ENCODE results near the gene ABAT.
"Not testable (repeated sequence)": the region's sequence is repeated elsewhere in the genome, so short reads cannot be mapped to it uniquely, and the experiment has no call there.

The ABAT gene

GRCh38 chr16:8751481-8752311 lies 77.3 kb downstream of the ABAT start:
- DNase-seq: no peak

DNA sequence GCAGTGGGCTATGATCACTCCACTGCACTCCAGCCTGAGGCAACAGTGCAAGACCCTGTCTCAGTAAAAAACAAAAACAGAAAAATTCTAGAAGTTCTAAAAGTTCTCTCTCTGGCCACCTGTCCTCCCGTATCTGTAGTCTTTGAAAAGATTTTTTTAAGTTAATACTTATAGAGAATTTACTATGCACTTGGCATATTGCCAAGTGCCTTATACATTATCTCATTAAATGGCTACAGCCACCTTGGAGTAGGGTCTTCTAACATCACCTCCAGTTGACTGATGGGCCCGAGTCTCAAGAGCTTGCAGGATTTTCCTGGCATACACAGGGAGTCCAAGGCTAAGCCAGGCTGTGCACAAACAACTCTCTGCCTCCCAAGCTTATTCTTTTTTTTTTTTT lies 78.3 kb downstream of the ABAT start:
- no peak for DNase-seq

DNA sequence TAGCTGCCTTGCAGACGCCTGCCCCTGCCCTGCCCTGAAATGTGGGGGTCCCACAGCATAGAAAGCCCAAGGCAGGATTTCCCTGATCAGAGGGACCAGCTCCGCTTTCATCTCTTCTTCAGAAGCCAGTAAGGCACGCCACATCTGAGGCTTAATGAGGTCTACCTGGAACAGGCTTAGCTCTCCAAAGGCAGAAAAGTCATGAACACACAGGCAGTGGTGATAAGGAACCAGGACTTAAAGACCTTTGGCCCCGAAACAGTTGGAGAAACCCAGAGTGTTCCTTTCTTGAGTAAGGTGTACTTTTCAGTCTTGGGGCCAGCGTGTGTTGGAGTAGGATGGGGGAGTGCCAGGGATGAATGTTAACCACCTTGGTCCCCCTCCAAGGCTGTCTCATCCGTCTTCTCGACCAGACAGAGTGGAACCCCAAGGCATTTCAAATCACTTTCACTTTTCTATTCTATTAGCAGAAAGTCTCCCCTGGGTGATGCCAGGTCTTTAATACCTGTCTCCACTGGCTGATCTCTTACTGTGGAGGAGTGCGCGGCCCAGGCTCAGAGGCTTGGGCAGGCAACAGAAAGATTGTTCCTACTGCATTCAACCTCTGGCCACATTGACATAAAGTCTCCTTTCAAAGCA lies 79.1 kb downstream of the ABAT start:
- no peak for DNase-seq

GRCh38 chr16:8756755-8757154 lies 82.3 kb downstream of the ABAT start:
- DNase-seq: no peak

GRCh38 chr16:8758022-8758421 lies 83.6 kb downstream of the ABAT start:
- DNase-seq: no peak

GRCh38 chr16:8760021-8760420 lies 85.6 kb downstream of the ABAT start:
- DNase-seq: no peak

GRCh38 chr16:8761078-8761477 lies 86.7 kb downstream of the ABAT start:
- DNase-seq: no peak

GRCh38 chr16:8762254-8762653 lies 87.8 kb downstream of the ABAT start:
- no peak for DNase-seq

- DNase-seq: no peak
Measured at GRCh38 chr16:8763083-8763482, 88.7 kb downstream of the ABAT start.

- no peak for DNase-seq
Measured at GRCh38 chr16:8763899-8764298, 89.5 kb downstream of the ABAT start.

DNA sequence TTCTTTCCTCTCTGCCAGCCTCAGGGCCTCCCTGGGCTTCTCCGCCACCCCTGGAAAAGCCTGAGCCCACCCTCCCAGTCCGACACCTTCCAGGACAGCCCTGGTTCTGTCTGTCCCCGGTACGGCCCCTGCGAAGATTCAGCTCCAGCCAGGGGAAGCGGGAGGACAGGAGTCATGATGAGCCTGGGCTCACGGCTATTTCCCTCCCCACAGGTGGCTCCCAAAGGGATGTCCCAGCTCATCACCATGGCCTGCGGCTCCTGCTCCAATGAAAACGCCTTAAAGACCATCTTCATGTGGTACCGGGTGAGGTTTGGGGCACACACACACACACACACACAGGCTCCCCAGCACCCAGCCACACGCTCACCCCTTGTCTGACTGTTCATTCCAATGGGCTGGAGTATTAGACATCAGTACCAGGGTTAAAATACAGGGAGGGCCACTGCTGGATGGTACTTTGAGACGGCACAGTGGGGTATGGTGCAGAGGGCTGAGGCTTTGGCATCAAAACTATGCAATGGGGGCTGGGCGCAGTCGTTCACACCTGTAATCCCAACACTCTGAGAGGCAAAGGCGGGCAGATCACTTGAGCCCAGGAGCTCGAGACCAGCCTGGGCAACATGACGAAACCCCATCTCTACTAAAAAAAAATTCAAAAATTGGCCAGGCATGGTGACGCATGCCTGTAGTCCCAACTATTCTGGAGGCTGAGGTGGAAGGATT lies 90.3 kb downstream of the ABAT start:
- DNase-seq: no peak

DNA sequence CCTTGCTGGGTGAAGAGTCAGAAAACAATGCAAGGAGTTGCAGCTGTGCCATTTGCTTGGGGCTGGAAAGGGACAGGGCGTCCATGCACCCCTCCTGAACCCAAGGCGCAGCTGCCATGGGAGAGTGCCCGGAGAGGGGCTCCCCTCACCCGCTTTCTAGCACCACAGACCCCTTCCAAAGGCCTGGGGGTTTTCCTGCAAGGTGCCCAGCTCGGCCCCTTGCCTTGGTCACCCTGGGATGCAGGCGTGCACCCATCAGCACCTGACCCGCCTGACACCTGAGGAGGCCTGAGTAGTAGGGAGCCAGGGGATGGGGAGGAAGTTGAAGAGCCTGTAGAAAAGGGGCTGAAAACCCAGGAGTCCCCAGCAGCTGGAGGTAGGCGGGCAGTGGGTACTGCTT lies 92.8 kb downstream of the ABAT start:
- no peak for DNase-seq

- no peak for DNase-seq
Measured at GRCh38 chr16:8768283-8768682, 93.9 kb downstream of the ABAT start.

DNA sequence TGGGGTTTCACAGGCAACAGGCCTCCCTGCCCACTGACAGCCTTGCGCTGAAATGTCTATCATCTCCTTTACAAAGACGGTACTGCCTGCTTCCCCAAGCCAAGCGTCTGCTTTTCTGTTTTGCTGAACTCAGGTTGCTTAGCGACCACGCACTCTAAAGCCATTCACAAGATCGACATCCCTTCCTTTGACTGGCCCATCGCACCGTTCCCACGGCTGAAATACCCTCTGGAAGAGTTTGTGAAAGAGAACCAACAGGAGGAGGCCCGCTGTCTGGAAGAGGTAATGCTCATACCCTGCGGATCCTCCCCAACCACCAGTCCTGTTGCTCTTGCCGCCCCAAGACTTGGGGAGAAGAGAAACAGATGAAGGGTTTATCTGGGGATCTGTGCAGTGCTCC lies 94.3 kb downstream of the ABAT start:
- DNase-seq: no peak

DNA sequence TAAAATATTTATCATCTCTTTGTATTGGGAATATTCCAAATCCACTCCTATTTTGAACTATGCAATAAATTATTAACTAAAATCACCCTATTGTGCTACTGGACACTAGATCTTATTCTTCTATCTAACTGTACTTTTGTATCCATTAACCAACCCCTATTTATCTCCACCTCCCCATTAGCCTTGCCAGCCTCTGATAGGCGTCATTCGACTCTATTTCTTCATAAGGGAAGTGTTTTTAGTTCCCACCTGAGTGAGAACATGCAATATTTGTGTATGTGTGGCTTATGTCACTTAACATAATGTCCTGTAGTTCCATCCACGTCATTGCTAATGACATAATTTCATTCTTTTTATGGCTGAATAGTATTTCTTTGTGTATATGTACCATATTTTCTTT lies 99.1 kb downstream of the ABAT start:
- no peak for DNase-seq

DNA sequence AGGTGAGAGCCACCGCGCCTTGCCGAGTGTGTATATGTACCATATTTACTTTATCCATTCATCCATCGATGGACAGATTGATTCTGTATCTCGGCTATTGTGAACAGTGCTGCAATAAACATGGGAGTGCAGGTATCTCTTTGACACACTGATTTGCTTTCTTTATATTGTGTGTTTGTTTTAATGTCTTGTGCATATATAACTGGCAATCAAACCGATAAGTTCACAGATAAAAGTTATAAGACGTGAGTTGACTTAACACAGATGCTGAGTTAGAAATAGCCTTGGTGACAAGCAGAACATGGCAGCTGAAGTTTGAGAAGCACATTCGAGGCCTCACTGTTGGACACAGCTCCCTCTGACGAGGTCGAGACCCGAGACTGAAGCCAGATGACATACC lies 99.8 kb downstream of the ABAT start:
- no peak for DNase-seq

GRCh38 chr16:8775359-8775758 lies 100.9 kb downstream of the ABAT start:
- DNase-seq: no peak

DNA sequence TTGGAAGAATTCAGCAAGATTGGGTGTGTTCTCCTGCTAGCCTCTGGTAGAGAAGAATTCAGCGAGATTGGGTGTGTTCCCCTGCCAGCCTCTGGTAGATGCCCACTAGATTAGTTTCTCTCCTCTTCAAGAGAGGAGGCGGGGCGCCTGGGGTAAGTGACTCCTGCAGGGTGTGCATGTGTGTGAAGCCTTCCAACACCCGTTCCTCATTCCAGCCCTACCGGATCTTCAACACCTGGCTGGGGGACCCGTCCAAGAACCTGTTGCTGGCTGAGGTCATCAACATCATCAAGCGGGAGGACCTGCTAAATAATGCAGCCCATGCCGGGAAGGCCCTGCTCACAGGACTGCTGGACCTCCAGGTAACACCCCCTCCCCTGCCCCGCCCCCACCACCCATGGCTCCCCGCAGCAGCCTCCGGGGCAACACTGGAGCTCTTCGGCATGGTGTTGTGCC lies 101.7 kb downstream of the ABAT start:
- DNase-seq: no peak

DNA sequence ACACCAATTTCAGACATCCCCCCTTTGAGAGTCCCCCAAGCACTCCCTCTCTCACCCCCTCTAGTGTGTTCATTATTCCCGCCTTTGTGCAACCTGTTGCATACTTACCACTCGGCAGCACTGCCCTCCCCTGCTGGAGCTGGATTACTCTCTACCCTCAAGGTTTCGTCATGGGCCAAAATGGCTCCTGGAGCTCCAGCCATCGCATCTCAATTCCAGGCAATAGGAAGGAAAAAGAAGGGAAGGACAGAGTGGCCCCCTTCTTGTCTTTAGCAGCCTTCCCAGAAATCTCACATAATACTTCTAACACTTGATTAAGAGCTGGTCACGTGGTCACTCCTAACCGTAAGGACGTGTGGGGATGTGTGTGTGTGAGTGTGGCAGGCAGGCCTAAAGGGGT lies 102.8 kb downstream of the ABAT start:
- DNase-seq: no peak

DNA sequence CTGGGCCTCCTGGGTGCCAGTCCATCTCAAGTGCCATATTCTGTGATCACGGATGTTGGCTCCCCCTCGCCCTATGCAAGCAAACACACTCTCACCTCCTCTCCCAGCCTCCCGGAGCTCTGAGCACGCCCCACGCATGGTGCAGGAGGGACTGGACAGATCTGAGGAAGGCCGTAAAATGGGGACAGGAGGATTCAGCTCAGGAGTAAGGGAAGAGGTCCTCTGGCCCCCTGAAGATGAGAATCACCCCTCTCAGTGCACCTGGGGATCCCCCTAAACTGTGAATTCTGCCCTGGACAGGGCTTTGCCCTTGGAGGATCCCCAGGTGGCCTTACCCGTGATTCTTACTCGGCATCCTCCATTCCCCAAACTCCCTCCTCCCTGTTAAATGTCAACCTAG lies 107.4 kb downstream of the ABAT start:
- no peak for DNase-seq

DNA sequence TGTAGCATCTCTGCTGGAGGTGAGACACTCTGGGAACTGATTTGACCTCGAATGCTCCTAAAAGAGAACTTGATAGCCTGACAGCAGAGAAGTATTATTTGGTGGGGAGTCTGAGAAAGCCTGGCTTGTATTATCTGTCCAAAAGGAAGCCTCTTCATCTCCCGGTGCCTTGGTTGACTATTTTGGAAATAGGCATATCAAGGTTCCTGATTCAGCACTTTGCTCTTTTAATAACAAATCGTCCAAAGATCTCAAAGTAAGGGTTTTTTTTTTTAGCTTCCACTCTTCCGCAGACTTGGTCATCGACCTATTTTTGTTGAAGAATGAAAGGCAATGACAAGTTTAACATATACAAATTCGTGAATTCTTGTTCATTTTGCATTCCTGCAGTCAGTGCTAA lies 108.3 kb downstream of the ABAT start:
- no peak for DNase-seq

- no peak for DNase-seq
Measured at GRCh38 chr16:8785408-8785807, 111.0 kb downstream of the ABAT start.

DNA sequence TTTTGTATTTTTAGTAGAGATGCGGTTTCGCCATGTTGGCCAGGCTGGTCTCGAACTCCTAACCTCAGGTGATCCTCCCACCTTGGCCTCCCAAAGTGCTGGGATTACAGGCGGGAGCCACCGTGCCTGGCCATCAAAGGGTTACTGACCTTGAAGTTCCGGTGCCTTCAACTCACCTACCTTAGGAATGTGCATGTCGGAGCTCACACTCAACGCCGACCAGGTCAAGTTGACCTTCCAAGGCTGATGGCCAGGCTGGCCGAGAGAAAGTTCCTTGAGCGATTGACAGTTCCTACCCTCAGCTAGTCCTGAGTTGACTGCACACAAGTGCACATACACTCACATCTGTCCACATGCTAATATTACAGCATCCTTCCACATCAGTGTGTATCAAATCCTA lies 111.9 kb downstream of the ABAT start:
- DNase-seq: not testable (repeated sequence)

DNA sequence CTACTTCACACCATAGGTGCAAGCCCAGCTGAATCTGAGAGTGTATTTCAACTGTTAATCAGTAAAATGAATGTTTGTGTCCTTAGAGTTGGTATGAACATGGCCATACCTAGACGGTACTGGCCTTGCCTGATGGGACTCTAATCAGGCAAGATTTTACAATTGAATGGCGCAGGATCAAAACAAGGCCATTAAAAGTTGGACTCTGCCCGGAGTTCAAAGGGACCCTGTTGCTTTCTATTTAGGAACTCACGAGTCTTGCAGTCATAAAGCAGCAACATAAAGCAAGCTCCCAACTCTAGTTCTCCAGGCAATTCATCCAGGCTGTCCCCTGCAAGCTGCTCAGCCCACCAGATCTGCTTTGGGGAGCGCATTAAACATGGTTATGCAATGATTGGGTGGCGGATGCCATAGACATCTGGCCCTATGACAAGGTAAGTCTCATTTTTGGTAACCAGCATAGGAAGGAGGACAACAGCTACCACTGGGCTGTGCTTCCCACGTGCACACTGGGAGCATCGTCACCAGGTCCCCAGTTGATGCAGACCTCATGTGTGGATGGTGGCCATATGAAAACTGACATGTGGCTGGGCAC lies 114.3 kb downstream of the ABAT start:
- DNase-seq: no peak
